HG03354 (cell line): ENCODE data around the gene CHURC1.

Source experiments
- ATAC-seq: cut with Tn5 transposase; IDR thresholded peaks from one replicate; pipeline ENCODE4 v1.9.1; 2021; ENCODE audit warnings: mild to moderate bottlenecking; ENCODE audit not compliant: unreplicated experiment, poor library complexity, severe bottlenecking

Gene CHURC1

DNA sequence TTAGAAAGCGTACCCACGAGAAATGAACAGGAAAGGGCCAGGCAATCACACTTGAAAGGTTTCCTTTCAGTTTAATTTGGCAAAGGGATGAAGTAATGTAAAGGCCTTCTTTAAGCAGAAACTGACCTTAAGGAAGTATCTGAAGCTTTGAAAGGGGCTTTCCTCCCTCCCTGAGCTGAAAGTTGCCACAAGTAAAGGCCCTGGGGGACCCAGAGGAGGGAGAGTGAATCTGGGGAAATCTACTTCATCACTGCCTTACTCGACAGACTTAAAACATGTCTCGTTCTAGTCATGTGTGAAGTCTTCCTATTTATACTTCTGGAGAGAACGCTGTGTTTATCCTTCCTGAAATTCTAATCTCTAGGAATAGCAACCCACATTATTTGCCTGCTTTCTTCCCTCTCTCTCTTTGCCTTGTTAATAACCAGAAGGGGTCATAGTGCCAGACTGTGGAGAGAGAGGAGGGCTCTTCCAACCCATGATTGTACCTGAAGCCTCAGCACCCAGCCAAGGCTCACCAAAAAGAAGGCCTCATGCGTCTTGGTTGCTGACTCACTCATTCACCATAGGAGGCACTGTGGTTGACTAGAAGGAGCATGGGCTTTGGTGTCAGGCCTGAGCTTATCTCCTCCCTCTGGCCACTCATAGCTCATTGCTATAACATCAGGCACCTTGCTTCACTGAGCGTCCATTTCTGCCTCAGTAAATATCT, 38.5 kb downstream of the CHURC1 start:
- ATAC-seq, result peak; percentile 79

DNA sequence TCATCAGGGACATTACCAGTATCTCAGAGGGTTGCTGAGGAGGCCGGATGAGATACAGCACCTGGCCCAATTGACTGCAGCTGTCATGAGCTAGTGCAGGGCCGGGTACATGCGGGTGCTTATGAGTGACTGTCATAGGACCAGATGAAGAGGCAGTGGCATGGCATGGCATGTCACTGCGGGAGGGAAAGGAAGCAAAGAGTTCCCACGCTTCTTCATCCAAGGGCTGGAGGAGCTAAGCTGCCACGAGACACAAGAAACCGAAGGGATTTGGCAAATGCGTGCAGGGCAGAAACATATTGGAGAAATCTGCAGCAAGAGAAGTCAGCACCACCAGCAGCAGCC, 39.0 kb downstream of the CHURC1 start:
- ATAC-seq, result no peak

DNA sequence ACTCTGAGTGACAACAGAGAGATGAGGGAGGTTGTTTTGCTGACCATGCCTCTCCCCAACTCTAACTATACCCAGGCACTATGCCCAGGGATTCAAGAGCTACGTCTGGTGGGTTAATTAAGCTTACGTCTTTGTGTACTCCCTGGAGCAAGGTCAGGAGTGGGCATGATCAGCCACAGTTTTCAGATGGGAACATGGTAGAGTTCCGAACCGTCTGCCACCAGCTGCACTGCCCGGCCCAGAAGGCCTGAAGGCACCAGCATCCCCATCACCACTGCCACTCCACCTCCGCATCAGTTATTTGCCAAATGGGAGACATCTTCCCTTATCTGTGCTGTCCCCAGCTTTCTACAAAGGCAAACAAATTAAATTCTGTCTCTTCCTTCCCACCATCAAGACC, 39.4 kb downstream of the CHURC1 start:
- ATAC-seq, result no peak

DNA sequence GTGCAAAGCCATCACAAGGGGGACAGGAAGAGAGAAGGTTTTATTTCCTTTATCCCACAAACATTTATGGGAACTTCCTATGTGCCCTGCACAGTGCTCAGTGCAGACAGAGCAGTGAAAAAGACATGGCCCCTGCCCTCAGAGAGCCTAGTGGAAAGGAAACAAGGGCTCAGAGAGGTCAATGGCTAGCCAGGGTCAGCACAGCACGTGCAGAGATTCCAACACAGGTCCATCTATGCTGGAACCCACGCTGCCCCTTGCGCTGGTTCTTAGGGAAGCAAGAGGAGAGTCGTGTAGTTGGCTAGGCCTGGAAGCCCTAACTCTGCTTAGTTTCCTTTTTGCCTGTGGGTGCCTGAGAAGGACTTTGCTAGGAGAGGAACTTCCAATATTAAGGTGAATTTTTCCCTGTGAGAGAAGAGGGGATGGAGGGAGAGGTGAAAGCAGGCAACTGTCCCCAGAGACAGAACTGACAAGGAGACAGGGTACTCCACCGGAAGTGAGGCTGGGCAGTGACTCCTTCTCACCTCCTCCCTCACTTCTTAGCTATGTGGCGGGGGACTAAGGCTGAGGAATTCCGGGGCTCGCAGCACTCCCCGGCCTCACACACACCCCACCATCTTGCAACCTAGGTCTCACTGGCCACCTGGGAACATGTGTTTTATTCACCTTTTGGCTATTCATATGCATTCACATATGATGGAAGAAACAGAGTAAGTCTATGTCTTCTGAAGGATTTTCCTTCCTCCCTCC, 40.4 kb downstream of the CHURC1 start:
- no peak for ATAC-seq

DNA sequence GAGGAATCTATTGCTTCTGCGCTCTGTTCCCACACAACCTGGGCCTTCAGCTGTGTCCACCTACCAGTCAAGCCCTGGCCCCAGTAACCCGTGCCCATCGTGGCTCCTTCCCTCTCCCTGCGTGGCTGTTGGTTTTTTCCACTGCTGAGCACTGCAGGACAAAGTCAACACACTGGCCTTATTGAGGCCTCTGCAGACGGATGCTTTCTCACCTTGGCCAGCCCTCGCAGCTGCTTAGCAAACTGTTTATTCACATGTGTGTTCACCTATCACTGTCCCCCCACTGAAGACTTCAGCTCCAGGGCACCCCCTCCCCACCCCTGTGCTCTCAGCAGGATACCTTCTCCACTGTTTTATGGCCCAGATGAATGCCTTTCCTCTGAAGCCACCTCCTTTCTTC, 41.0 kb downstream of the CHURC1 start:
- no peak for ATAC-seq

DNA sequence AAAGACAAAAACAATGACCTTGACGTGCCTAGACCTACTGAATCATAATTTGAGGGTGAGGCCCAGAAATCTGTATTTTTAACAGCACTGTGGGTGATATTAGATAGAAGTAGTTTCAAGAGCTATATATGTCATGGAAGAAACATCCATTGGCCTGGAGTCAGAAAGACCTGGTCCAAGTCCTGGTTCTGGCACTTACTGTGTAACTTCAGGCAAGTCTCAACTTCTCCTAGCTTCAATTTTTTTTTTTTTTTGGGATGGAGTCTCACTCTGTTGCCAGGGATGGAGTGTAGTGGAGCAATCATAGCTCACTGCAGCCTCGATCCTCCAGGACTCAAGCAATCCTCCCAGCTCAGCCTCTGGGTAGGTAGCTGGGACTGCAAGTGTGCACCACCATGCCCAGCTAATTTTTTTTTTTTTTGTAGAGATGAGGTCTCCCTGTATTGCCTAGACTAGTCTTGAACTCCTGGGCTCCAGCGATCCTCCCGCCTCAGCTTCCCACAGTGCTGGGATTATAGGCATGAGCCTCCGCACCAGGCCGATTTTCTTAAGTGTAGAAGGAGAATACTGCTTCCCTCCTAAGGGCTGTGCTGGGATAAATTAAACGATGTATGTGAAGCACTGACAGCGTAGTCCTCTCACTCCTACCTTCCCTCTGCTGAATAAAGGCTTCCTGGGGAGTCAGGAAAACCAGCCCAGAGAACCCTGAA, 42.6 kb downstream of the CHURC1 start:
- ATAC-seq, result no peak

DNA sequence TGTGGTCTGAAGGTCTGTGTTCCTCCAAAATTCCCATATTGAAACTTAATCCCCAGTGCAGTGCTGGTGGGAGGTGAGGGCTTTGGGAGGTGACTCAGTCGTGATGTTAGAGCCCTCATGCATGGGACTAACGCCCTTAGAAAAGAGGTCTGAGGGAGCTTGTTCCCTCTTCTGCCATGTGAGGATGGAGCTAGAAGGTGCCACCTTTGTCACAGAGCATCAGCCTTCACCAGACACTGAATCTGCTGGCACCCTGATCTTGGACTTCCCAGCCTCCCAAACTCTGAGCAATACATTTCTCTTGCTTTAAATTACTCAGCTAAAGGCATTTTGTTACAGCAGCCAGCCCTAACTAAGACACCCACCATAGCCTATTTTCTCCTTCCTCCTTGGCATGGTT, 43.9 kb downstream of the CHURC1 start:
- no peak for ATAC-seq

DNA sequence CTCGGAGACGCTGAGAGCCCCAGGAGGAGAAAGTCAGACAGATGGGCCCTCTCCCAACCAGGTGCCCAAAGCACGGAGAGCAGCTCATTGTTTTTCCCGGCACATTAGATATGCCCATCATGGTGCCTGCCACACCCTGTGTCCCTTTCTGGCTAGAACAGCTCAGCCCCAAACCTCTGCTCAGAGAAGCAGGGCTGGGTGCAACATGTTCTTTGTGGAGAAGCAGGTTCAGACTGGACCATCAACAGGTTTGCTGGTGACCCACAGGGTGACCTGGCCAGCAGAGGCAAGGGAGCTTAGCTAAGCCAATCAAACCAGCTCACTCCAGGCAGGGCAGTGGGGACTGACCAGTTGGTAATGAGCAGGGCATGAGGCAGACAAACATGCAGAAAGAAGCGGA, 44.5 kb downstream of the CHURC1 start:
- no peak for ATAC-seq

DNA sequence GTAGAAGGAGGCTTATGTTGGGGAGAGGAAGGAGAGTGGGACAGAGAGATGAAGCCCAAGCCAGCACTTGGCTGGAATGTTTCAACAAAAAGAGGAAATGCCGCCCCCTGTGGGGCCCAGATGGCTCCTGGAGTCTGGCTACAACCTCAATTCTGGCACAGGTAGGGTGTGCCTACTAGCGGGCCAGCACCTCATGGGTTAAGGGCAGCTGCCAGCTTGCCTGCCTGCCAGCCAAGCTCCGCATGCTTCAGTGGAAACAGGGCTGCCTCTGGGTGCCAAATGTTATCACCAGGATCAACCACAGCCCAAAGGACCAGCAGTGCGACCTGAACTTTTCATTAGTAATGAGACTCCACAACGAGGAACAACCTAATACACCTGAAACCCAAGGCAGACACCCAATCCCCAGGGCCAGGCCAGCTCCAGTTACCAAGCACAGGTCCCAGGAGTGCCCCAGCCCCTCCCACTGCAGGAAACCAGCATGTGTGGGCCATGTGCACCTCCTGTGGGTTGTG, 46.6 kb downstream of the CHURC1 start:
- no peak for ATAC-seq

DNA sequence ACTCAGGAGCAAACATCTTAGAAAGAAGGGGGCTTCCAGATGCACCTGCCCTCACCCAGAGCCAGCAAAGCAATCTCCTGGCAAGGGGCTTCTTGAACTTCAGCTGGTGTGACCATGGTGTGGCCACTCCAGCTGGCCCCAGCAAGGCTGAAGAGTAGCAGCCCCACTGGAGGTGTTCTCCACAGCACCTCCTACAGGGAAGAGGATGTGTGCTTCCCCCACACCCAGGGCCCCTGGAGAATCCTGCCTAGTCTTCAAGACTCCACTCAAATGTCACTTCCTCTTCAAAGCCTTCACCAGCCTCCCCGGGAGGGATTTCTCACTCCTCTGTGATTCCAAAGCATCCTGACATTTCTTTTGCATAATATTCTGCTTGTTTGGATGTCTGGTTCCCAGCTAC, 49.4 kb downstream of the CHURC1 start:
- no peak for ATAC-seq

DNA sequence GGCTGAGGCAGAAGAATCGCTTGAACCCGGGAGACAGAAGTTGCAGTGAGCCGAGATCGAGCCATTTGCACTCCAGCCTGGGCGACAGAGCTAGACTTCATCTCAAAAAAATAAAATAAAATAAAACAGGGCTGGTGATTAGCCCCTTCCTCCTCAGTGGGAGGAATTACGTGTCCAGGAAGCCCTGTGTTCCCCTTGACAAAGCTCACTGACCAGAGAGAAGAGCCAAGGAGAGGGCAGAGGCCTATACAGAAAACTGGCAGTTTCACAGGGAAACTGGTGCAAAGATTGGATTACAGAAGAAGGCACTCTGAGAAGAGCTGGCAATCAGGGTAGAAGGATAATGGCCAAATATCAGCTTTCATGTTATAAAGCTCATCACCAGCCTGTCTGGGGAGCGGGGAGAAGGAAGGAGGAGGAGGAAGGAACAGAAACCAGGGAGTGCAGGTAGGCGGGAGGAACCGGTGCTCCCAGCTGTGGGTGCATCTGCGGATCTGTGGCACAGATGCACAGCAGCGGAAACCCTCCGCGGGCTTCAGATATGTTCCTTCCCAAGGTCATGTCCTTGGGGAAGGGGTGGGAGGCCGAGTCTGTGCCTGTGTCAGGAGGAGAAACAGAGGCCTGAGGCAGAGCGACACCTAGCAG, 51.2 kb downstream of the CHURC1 start:
- no peak for ATAC-seq

DNA sequence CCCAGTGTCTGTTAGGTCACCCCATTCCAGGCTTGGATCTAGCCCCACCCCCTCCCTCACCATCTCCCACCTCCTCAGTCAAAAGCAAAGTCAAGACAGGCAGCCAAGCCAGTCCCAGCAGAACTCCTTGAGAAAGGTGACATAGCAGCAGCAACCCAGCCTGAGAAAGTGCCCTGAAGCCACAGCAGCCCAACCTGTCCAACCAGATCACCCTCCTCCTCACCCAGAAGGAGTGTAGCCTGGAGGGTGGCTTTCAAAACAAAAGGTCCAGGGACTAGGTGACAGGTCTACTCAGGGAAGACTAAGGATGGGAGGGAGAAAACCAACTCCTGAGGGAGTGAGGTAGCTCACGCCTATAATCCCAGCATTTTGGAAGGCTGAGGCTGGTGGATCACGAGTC, 52.7 kb downstream of the CHURC1 start:
- ATAC-seq, result no peak

DNA sequence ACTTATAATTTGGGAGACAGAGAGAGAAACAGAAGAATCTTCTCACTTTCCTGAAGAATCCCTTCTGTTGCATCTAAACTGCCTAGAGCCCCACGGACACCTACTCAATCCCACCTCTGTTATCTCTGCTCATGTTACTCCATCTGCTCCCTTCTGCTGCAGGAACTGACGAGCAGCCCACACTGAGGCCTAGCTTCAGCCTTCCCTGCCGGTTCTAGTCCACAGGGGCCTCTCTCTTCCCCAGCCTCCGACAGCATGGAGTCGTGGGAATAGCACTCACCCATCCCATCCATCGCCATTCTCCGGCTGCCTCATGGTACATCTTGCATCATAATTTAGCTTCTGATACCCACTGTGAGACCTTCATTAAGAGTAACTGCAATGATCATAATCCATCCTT, 53.9 kb downstream of the CHURC1 start:
- no peak for ATAC-seq

DNA sequence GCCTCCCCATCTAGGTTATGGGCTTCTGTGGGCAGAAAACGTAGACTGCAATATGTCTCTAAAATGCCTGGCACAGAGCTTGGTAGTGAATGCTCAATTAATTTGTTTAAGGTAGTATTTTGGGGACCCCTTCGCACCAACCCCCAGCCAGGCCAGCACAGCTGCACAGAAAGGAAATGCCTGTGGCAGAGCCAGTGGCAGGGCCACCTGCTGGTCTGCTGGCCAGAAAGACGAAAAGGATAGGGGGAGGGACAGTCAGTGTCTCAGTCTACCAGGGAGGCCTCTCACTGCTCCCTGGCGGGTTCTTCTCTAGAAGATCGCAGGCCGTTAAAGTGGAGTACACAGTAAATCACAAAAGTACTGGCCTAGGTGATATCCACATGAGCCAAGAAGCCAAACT, 54.4 kb downstream of the CHURC1 start:
- ATAC-seq, result no peak

DNA sequence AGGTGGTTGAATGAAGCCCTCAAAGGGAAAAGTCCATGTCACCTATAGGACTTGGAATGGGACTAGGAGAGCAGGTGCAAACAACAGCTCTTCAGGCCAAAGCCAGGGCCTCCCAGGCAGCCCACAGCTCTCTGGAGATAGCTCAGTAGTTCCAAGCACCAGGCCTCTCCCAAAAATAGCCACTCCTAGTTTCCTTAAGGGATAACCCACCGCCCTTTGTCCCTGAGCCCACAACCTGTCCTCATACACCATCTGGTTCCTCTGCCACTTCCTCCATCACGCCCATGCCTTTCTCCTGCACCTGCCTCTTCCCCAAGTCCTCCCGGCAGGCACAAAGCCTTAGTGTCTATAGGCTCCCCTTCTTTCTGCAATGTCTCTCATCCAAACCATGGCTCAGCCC, 55.8 kb downstream of the CHURC1 start:
- ATAC-seq, result no peak

DNA sequence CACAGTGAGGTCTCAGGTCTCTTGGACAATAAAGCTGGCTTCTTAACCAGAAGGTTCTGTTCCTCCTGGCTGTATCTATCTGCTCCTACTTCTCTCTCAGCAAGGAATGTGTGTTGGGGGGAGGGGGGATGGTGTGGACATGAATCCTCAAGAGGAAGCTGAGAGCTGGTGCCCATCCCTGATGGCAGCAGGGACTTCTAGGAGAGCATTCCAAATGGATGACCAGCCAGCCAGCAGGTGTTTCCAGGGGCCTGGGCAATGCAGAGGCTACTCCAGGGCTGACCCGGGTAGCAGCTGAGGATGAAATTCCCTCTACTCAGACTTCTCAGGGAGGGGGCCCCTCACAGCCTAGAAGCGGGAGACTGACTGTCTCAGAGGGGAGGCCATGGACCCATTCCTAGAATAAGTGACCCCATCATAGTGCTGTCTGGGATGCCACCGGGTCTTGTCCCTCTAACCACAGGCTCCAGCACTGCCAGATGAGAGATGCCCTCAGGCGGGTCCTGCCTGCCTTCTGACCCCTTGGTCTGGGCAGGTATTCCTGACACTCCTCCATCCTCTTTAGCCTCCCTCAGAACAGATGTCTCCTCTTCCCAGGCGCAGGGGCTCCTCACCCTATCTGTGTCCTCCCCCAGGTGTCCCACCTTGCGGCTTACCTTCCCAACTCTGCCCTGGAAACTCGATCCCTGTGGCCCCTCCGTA, 56.7 kb downstream of the CHURC1 start:
- no peak for ATAC-seq

DNA sequence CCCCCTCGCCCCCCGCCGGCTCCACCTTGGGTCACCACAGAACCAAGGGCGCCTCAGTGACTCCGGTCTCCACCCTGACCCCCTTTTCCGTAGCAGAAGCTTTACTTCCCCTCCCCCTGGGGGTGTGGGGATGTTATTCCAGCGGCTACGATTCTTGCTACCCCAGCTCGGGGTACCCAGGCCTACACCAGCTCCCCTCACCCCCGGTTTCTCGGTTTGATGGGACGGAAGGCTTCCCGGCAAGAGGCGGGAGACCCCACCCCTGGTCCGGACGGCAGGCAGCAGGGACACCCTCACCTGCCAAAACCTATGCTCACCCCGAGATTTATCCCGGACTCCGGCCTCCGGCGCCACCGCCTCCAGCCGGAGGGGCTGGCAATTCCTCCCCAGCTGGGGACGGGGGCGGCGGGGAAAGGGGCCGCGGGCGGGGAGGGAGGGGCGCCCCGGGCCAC, 57.3 kb downstream of the CHURC1 start:
- no peak for ATAC-seq

DNA sequence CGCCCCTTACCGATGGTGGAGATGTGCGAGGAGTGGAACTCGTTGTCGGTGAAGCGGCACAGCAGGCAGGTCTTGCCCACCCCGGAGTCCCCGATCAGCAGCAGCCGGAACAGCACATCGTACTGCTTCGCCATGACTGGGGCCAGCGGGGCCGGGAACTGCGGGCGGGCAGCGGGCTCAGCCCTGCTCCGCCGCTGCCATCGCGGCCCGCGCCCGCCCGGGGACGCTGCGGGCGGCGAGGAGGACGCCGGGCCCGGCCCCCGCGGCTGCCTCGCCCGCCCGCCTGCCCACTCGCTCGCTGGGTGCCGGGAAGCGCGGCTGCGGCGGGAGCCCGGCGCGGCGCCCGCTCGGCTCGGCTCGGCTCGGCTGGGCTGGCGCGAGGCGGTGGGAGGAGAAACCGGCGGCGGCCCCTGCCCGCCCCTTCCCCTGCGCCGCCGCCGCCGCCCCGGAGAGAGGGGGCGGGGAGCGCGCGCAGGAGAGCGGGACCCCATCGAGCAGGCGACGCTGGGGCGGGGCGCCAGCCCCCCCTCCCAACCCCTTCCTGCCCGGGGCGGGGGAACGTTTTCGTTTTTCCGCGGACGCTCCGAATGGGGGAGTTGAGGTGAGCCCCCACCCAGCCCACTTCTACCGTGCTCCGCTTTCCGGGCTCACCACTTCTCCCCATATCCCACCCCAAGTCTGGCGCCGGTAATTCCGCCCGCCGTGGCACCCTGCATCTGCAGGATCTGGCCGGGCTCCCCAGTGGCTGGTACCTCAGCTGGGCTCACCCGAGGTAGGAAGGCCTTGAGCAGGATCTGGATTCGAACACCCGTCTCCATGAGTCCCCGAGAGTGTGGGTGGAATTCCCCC, 57.9 kb downstream of the CHURC1 start, which contains the start of gene RAB15:
Gene RAB15 (minus strand): TSS at position 394 of the 849 bp plus-strand sequence. CDS start 260 bp downstream, at position 134.
- peak; percentile 54 for ATAC-seq

DNA sequence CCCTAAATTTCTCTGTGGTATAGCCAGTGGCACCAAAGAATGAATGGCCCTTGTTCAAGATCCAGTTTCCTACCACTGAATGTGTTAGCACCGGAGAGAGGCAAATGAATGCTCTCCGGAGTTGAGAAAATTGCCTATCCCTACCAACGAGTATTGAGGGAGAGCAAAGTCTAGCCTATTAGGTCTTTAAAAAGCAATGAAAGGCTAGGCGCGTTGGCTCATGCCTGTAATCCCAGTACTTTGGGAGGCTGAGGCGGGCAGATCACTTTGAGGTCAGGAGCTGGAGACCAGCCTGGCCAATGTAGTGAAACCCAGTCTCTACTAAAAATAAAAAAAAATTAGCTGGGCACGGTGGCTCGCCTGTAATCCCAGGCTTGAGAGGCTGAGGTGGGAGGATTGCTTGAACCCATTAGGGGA, 58.8 kb downstream of the CHURC1 start:
- ATAC-seq, result no peak
